Prostate gland (tissue), 2 donors: Measurements from ENCODE around the gene RPLP2.

ENCODE experiments used
- CTCF ChIP-seq, 4 experiments: fragments of 200-600 bp in 2 of 4; fragments of 450-650 bp in 2 of 4; sonication (generic) in 2 of 4; IDR thresholded peaks; 1 replicate in 3 of 4; 2 replicates in 1 of 4; pipeline ENCODE4 v1.5.1; 2016 to 2019; ENCODE audit warnings: antibody characterized with exemption in 4 of 4, mild to moderate bottlenecking in 2 of 4, moderate library complexity in 2 of 4
- POLR2A ChIP-seq: fragments of 450-650 bp; IDR thresholded peaks from one replicate; pipeline ENCODE4 v1.6.1; 2016; ENCODE audit warnings: antibody characterized with exemption, mild to moderate bottlenecking
- POLR2AphosphoS5 ChIP-seq: sonication (generic); formaldehyde crosslinking; IDR thresholded peaks from one replicate; pipeline ENCODE4 v1.6.1; 2017; ENCODE audit warnings: antibody characterized with exemption

- TF ChIP-seq CTCF (IDR thresholded peaks at IDR 0.05) (no peak), POLR2AphosphoS5 (no peak), POLR2A (no peak)
Observed at GRCh38 chr11:852762-853161, 43.0 kb downstream of the RPLP2 start.
